HCT116 (cell line): ENCODE results near the gene TGFBRAP1. TPM values are rescaled to one million over a fixed set of nuclear protein-coding genes. Genes with fewer than 3 reads are reported as not detected.

Source experiments
- ATAC-seq: fragments of 200-7000 bp; cut with Tn5 transposase; 2 replicates; pipeline ENCODE4 v1.9.1; 2020; ENCODE audit warnings: mild to moderate bottlenecking, moderate library complexity
- BruUV-seq: library from RNA; stranded (reverse); fragments of 400-500 nt; replicated peaks from 2 replicates; lab custom pipeline; 2021; lab: Mats Ljungman, UMichigan
- CTCF ChIA-PET: fragments of 300-600 bp; sonication (Branson Sonifier 250); formaldehyde crosslinking; loops from one replicate; lab custom pipeline; 2021; ENCODE audit warnings: antibody characterized with exemption; lab: Charles Lee
- POLR2A ChIA-PET: fragments of 300-600, 350-600 bp; sonication (Branson Sonifier 250); formaldehyde crosslinking; loops from one replicate; lab custom pipeline; 2021; ENCODE audit warnings: antibody characterized with exemption; lab: Charles Lee
- RAD21 ChIA-PET, 2 experiments: fragments of 300-600 bp; sonication (Branson Sonifier 250); formaldehyde crosslinking; loops; one replicate each; lab custom pipeline; 2023; ENCODE audit warnings: low total read pairs in 2 of 2; ENCODE audit not compliant: uncharacterized antibody in 2 of 2, unreplicated experiment in 2 of 2, low non-redundant PET in 1 of 2; lab: Charles Lee
- DNase-seq: peaks from one replicate; pipeline ENCODE4 v3.0.0-alpha.2; 2010; ENCODE audit warnings: low read depth, low spot score
- H2AFZ ChIP-seq: fragments of 200-600 bp; shearing (Covaris generic), sonication (generic); 2 replicates; pipeline ENCODE4 v1.6.1; 2017; ENCODE audit warnings: low read depth, mixed run types, mixed read lengths, antibody characterized with exemption, low read length; ENCODE audit not compliant: poor library complexity, severe bottlenecking
- H3K27ac ChIP-seq: 2 replicates; pipeline ENCODE4 v1.5.1; 2012; ENCODE audit warnings: low read depth, low read length
- H3K27me3 ChIP-seq: fragments of 200-600 bp; sonication (generic); 2 replicates; pipeline ENCODE4 v1.6.1; 2016; ENCODE audit warnings: mixed run types, low read length, mixed read lengths; ENCODE audit not compliant: insufficient read depth
- H3K36me3 ChIP-seq, 2 experiments: fragments of 200-500 bp in 1 of 2; fragments of 200-600 bp in 1 of 2; sonication (Bioruptor generic) in 1 of 2; sonication (generic) in 1 of 2; 2 replicates each; pipeline versions ENCODE4 v1.5.1 to v1.6.1; 2014 to 2016; ENCODE audit warnings: low read length in 2 of 2, inconsistent platforms in 1 of 2, mixed read lengths in 1 of 2, mixed run types in 1 of 2; ENCODE audit not compliant: insufficient read depth in 2 of 2, control insufficient read depth in 1 of 2
- H3K4me1 ChIP-seq, 2 experiments: fragments of 200-600 bp in 1 of 2; sonication (generic) in 1 of 2; 2 replicates each; pipeline versions ENCODE4 v1.5.1 to v1.6.1; 2012 to 2017; ENCODE audit warnings: low read length in 2 of 2, inconsistent platforms in 1 of 2, mild to moderate bottlenecking in 1 of 2, mixed read lengths in 1 of 2, mixed run types in 1 of 2, moderate library complexity in 1 of 2; ENCODE audit not compliant: insufficient read depth in 2 of 2, control insufficient read depth in 1 of 2
- H3K4me2 ChIP-seq: fragments of 200-600 bp; sonication (generic); 2 replicates; pipeline ENCODE4 v1.6.1; 2017; ENCODE audit warnings: mixed run types, low read length, mixed read lengths
- H3K4me3 ChIP-seq, 2 experiments: fragments of 200-600 bp in 1 of 2; sonication (generic) in 1 of 2; replicated peaks in 1 of 2; 2 replicates each; pipeline ENCODE4 v1.5.1; 2011 to 2016; ENCODE audit warnings: low read length in 2 of 2, control low read depth in 1 of 2, low read depth in 1 of 2, mild to moderate bottlenecking in 1 of 2, mixed read lengths in 1 of 2, mixed run types in 1 of 2
- H3K79me2 ChIP-seq: fragments of 200-600 bp; sonication (generic); 2 replicates; pipeline ENCODE4 v1.6.1; 2017; ENCODE audit warnings: mild to moderate bottlenecking, mixed run types, low read length, moderate library complexity, mixed read lengths; ENCODE audit not compliant: insufficient read depth
- H3K9ac ChIP-seq: fragments of 200-600 bp; sonication (generic); 2 replicates; pipeline ENCODE4 v1.6.1; 2016; ENCODE audit warnings: low read length, mixed read lengths
- H3K9me2 ChIP-seq: fragments of 200-600 bp; sonication (generic), shearing (Covaris generic); 2 replicates; pipeline ENCODE4 v1.6.1; 2017; ENCODE audit warnings: mixed run types, mild to moderate bottlenecking, moderate library complexity; ENCODE audit not compliant: insufficient read depth
- H3K9me3 ChIP-seq, 2 experiments: fragments of 200-500 bp in 1 of 2; fragments of 200-600 bp in 1 of 2; sonication (Bioruptor generic) in 1 of 2; sonication (generic) in 1 of 2; 2 replicates each; pipeline ENCODE4 v1.6.1; 2014 to 2017; ENCODE audit warnings: low read length in 2 of 2, mixed read lengths in 2 of 2, inconsistent platforms in 1 of 2, low read depth in 1 of 2, mild to moderate bottlenecking in 1 of 2, mixed run types in 1 of 2, moderate library complexity in 1 of 2; ENCODE audit not compliant: control insufficient read depth in 1 of 2, insufficient read depth in 1 of 2
- H4K20me1 ChIP-seq: fragments of 200-600 bp; sonication (generic), shearing (Covaris generic); 2 replicates; pipeline ENCODE4 v1.6.1; 2017; ENCODE audit warnings: mixed run types, mild to moderate bottlenecking, moderate library complexity; ENCODE audit not compliant: insufficient read depth
- CEBPB ChIP-seq: IDR thresholded peaks from 2 replicates; pipeline ENCODE4 v1.6.1; 2012; ENCODE audit warnings: low read depth
- EGR1 ChIP-seq: IDR thresholded peaks from 2 replicates; pipeline ENCODE4 v1.6.1; 2012; ENCODE audit warnings: low read depth
- EZH2 ChIP-seq: fragments of 200-600 bp; sonication (generic); IDR thresholded peaks from 2 replicates; pipeline ENCODE4 v1.6.1; 2017; ENCODE audit warnings: antibody characterized with exemption, mixed run types
- EZH2phosphoT487 ChIP-seq: fragments of 200-600 bp; IDR thresholded peaks from 2 replicates; pipeline ENCODE4 v1.6.1; 2018; ENCODE audit warnings: antibody characterized with exemption, borderline replicate concordance
- FOSL1 ChIP-seq: IDR thresholded peaks from 2 replicates; pipeline ENCODE4 v1.6.1; 2012; ENCODE audit warnings: low read depth
- JUND ChIP-seq: IDR thresholded peaks from 2 replicates; pipeline ENCODE4 v1.6.1; 2012
- POLR2A ChIP-seq: IDR thresholded peaks from 2 replicates; pipeline ENCODE4 v1.7.0; 2011; ENCODE audit warnings: borderline replicate concordance; ENCODE audit not compliant: insufficient read depth, insufficient read length; ENCODE audit errors: extremely low read depth
- POLR2AphosphoS5 ChIP-seq: IDR thresholded peaks from 2 replicates; pipeline ENCODE4 v1.6.1; 2011; ENCODE audit warnings: mild to moderate bottlenecking, low read depth, low read length, moderate library complexity
- RAD21 ChIP-seq: IDR thresholded peaks from 2 replicates; pipeline ENCODE4 v1.6.1; 2012; ENCODE audit warnings: low read depth, mild to moderate bottlenecking
- SP1 ChIP-seq: IDR thresholded peaks from 2 replicates; pipeline ENCODE4 v1.6.1; 2012; ENCODE audit warnings: low read depth
- SRF ChIP-seq: IDR thresholded peaks from 2 replicates; pipeline ENCODE4 v1.6.1; 2012; ENCODE audit warnings: low read depth
- TCF7L2 ChIP-seq: IDR thresholded peaks from 2 replicates; pipeline ENCODE4 v1.7.0; 2011; ENCODE audit warnings: borderline replicate concordance, inconsistent platforms; ENCODE audit not compliant: insufficient read depth, insufficient read length; ENCODE audit errors: extremely low read depth
- ZBTB33 ChIP-seq: IDR thresholded peaks from 2 replicates; pipeline ENCODE4 v1.6.1; 2011; ENCODE audit warnings: mild to moderate bottlenecking, low read length, moderate library complexity; ENCODE audit not compliant: insufficient replicate concordance; ENCODE audit errors: extremely low read depth
- ZFX ChIP-seq: fragments of 450-650 bp; IDR thresholded peaks from 2 replicates; pipeline ENCODE4 v1.6.1; 2017
- ZNF274 ChIP-seq: fragments of 200-500 bp; sonication (Bioruptor generic); IDR thresholded peaks from 2 replicates; pipeline ENCODE4 v1.6.1; 2014; ENCODE audit warnings: mild to moderate bottlenecking, low read depth, low read length, inconsistent platforms
- intact Hi-C: fragments of 100-400 bp; cut with micrococcal nuclease; formaldehyde crosslinking; loops from 2 replicates; pipeline ENCODE4 v1.10.0; 2022
- total RNA-seq: library from RNA; stranded (reverse); gene quantifications from one replicate; pipeline ENCODE4 v1.2.1, GENCODE V29; 2021; ENCODE audit not compliant: unreplicated experiment
- TF ChIP-seq, protein P1 (sequence below): IDR thresholded peaks from 2 replicates; pipeline ENCODE4 v1.6.1; 2012
- TF ChIP-seq, protein P2 (sequence below): IDR thresholded peaks from 2 replicates; pipeline ENCODE4 v1.6.1; 2012

TGFBRAP1 gene
- total RNA-seq, 1 experiment from 2014 or later = 18.3 TPM

GRCh38 chr2:105249181-105249580 is 80.4 kb downstream of the TGFBRAP1 start:
- ATAC-seq (no peak), DNase-seq (no peak)
- POLR2A ChIA-PET = no interaction called here
- Histone ChIP-seq H3K27me3 (no peaks in the 10 kb centered on the region), H3K4me1 (no peaks in the 10 kb centered on the region), H3K36me3 (no peaks in the 10 kb centered on the region), H3K4me2 (no peak overlapping the region), H3K4me3 (no peak overlapping the region), H2AFZ (no peak overlapping the region), H3K9ac (no peak overlapping the region), H3K9me2 (no peaks in the 10 kb centered on the region), H4K20me1 (no peaks in the 10 kb centered on the region), H3K27ac (no peak overlapping the region), H3K79me2 (no peaks in the 10 kb centered on the region), H3K9me3 (no peaks in the 10 kb centered on the region)
- RAD21 ChIA-PET = no interaction called here
- TF ChIP-seq JUND (no peak), EGR1 (no peak), SRF (no peak), ZFX (no peak), POLR2A (no peak), TCF7L2 (no peak), ZNF274 (no peak), SP1 (no peak), EZH2phosphoT487 (no peak), EZH2 (no peak)
- CTCF ChIA-PET = interaction anchor here (0.7 kb wide), 1 partner anchor 11 kb away, joined by 4 read pairs; no protein-coding TSS in a partner anchor
- no TSS peak for BruUV-seq
- intact Hi-C loops = no loop called here

DNA sequence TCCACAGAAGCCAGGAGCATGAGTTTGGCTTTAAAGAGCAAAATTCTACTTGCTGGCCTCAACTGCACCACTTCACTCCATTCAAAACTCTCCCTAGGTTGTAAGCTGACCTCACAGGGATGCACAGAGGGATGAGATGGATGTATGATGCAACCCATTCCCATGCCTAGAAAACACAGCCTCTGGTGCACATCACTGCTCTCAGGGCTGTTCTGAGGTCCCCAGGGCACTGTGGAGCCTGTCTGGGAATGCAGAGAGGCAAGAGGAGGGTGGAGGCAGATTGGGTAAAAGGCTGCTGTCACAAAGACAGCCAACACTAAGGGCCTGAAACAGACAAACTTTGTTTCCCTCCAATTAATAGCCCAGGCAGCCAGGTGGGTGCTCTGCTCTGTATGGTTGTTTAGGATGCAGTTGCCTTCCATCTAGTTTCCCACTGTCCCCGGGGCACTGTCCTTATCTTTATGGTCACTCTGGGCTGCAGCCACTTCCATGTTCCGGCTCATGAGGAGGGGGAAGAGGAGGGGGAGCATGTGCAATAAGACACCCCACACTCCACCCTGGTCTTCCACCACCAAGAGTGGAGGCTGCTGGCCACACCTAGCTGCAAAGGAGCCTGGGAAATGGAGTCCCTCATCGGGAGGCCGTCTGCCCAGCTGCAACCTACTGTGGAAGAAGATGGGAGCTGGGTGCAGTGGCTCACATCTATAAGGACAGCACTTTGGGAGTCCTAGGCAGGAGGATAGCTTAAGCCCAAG is 81.0 kb downstream of the TGFBRAP1 start:
- DNase-seq (no peak), ATAC-seq (peak; percentile 59)
- no TSS peak for BruUV-seq
- Histone ChIP-seq H3K9me3 (no peaks in the 10 kb centered on the region), H3K4me2 (no peak overlapping the region), H3K9ac (no peak overlapping the region), H3K79me2 (no peaks in the 10 kb centered on the region), H3K9me2 (no peaks in the 10 kb centered on the region), H3K36me3 (no peaks in the 10 kb centered on the region), H4K20me1 (no peaks in the 10 kb centered on the region), H3K27ac (no peak overlapping the region), H2AFZ (no peak overlapping the region), H3K4me3 (no peak overlapping the region), H3K4me1 (no peaks in the 10 kb centered on the region), H3K27me3 (no peaks in the 10 kb centered on the region)
- ChIA-PET CTCF (interaction anchor here (0.7 kb wide), 1 partner anchor 10 kb away, joined by 4 read pairs; no protein-coding TSS in a partner anchor), RAD21 (no interaction called here), POLR2A (no interaction called here)
- intact Hi-C loops = no loop called here
- TF ChIP-seq POLR2AphosphoS5 (no peak), JUND (no peak), EZH2phosphoT487 (no peak), CEBPB (no peak), FOSL1 (no peak), ZBTB33 (no peak), ZFX (no peak), EGR1 (no peak), EZH2 (no peak), RAD21 (no peak)
- TF ChIP-seq, protein P1, sequence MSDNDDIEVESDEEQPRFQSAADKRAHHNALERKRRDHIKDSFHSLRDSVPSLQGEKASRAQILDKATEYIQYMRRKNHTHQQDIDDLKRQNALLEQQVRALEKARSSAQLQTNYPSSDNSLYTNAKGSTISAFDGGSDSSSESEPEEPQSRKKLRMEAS = no peak
- TF ChIP-seq, protein P2, sequence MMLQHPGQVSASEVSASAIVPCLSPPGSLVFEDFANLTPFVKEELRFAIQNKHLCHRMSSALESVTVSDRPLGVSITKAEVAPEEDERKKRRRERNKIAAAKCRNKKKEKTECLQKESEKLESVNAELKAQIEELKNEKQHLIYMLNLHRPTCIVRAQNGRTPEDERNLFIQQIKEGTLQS = no peak
